ENCODE measurements around the gene LRRC71.

The LRRC71 gene

DNA sequence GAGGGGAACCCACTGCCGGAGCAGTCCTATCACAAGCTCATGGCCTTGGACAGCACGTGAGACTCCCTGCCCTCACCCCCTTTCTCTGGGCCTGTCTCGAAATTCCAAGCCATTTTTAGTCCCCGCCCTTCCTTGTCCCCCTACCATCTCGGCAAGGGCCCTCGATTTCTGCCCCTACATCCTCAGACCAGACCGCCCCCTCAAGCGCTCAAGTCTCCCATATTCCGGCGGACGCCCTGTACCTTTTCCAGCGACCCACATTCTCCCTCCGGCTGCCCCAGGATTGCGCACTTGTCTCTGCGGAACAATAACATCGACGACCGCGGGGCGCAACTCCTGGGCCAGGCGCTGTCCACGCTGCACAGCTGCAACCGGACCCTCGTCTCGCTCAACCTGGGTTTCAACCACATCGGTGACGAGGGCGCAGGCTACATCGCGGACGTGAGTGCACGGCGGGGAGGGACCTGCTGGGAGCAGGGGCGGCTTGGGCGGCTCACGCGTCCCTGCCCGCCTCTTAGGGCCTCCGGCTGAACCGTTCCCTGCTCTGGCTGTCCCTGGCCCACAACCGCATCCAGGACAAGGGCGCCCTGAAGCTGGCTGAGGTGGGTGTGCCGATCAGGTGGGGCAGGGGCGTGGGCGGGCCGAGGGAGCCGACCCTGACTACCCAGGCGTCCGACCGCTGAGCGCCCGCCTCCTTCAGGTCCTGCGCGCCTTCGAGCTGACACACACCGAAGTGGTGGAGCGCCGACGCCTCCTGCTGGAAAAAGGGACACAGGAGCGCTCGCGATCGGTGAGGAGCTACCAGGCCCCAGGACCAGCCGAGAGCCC is 7.0 kb downstream of the LRRC71 start:
- peak; percentile 69 for DNase-seq (ENCODE audit: low spot score)

DNA sequence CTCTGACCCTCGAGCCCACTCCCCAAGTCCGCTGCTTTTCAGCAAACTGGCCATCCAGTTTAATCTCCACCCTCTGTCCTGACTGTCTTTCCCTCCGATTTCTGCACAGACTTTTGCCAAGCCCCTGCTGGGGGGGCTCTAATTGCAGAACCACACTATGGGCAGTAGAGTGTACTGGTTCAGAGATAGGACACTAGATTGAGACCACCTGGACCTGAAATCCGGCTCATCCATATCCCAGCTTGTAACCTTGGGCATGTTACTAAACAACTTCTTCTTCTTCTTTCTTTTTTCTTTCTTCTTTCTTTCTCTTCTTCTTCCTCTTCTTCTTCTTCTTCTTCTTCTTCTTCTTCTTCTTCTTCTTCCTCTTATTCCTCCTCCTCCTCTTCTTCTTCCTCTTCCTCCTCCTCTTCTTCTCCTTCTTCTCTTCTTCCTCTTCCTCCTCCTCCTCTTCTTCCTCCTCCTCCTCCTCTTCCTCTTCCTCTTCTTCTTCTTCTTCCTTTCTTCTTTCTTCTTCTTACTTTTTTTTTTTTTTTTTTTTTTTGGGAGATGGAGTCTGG is 7.7 kb downstream of the LRRC71 start:
- no peak for DNase-seq (ENCODE audit: low spot score)

DNA sequence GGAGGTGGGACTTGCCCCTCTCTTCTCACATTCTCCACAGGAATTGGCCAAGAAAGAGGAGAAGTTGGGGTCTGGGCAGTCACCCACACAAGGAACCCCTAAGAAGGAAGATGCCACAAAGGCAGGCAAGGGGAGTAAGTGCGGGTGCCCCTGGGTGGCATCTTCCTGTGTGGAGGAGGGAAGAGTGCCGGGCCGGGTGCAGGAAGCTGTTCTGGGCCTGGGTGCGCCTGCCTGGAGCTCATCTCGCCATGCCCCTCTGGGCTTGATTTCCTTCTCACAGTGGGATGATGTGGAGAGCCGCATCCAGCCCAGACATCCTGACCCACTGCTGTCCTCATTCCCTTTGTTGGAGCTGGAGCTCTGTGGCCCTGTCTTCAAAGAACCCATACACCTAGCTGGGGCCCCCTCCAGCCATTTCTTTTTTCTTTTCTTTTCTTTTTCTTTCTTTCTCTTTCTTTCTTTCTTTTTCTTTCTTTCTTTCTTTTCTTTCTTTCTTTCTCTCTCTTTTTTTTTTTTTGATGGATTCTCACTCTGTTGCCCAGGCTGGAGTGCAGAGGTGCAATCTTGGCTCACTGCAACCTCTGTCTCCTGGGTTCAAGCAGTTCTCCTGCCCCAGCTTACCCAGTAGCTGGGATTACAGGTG is 9.3 kb downstream of the LRRC71 start:
- DNase-seq (ENCODE audit: low spot score) = no peak

DNA sequence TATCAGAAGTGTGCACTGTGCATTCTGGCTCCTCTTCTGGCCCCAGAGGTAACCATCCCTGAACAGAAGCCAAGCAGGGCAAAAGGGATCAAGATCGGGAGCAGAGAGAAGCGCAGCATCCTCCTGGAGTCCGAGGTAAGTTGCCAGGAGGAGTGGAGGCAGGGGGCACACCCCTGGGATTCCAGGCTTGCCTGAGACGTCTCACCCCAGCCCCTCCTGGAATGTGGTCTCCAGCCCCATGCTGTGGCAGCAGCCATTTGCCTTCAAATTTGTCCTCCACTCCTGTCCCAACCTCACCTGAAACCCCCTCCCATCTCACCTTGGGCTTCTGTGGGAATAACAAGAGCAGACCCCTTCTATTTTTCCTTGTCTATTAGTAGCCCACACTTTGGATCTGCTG is 10.1 kb downstream of the LRRC71 start:
- no peak for DNase-seq (ENCODE audit: low spot score)

DNA sequence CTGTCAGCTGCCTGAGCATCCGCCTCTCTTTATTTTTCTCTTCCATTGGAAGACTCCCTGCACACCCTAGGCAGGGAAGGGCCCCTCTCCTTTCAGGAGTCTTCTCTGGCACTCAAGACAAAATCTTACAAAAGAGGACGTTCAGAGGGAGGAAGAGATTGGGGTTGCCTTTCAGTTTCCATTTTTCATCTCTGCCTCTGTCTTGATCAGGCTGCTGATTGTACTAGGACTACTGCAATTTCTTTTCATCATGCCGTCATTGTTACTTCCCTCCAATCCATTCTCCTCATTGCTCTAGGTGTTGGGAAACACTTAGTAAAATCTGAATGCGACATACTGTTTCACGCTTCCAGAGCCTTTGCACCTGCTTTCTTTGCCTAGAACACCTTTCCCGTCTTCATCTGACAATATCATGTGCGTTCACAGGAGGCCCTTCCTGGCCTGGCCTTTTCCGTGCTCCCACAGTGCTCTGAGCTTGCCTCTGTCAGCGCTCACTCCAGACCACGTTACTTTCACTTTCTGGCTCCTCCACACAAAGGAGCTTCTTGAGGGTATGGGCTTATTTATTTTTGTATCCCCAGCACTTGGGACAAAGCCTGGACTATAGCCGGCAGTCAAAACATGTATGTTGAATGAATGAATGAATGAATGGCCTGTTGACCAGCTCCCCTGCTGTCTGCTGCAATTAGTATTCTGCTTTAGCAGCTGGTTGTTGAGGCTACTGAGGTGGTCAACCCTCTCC is 10.9 kb downstream of the LRRC71 start:
- DNase-seq (ENCODE audit: low spot score) = no peak

DNA sequence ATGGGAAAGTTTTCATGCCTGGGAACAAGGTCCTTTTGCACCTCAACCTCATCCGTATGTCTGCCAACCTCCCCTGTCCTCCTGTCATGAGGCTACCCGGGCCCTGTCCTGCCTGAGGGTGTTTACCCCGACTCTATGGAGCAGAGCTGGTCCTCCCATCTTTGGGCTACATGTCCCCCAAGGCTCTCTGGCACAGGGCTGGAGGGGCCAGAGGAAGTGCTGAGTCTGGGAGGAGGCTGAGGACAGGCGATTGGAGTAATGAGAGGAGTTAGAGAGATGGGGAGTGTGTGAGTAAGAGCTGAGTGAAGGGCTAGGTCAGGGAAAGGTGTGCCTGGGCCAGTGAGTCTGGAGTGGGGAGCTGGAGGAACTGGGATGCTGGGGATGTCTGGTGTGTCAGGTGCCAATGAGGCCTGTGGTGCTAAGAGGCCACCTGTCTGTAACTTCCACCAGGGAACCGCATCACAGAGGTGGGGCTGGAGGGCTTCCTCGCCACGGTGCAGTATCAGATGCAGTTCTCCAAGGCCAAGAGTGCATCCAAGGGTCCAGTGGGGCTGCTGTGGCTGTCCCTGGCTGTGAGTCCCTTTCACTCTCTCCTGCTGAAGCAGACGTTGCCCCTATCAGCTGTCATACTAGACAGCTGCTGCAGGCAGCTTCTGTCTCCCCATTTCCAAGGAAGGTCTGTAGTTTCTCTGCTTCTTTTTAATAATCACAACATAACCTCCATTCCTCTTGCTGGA is 11.7 kb downstream of the LRRC71 start:
- no peak for DNase-seq (ENCODE audit: low spot score)

DNA sequence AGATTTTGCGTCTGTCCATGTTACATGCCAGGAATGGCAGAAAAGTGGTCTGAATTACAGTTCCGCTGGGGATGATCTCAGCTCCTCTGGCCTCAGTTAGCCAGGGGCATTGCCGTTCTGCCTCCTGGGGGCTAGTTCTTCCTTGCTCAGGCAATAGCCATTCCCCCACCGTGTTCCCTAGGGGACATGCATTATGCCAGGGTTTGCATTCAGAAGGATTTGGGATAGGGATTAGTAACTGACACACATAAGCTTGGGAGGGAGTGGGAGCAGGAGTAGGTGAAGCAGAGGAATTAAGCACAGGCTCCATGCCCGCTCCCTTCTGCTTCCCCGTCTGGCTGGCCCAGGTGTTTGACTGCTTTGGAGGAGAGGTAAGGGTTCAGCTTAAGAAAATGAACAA is 12.7 kb downstream of the LRRC71 start:
- DNase-seq (ENCODE audit: low spot score) = no peak

DNA sequence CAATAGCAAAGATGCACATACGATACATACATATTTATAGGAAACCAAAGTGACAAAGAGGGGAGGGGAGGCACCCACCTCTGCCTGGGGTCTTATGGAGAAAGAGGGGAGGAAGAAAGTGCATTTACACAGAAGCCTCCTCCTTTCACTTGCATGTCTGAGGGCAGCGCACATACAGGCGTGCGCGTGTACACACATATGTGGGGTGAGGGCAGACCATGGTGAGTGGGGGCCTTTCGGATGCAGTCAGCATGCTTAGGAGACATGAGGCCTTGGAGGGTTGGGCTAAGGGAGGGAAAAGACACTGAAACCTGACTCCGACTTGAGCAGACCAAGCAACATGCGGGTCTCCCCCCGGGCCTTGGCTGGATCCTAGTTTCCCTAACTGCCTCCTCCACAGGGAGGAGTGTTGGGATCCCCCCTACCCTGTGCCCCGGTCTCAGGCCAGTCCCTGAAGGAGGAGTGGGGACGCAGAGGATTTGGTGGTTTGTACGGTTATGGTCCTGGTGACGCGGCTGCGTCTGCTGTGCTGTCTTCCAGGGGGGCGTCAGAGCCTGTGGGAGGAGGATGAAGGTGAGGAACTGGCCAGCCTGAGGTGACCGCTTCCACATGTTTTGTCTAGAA is 15.2 kb downstream of the LRRC71 start:
- DNase-seq (ENCODE audit: low spot score) = no peak

DNA sequence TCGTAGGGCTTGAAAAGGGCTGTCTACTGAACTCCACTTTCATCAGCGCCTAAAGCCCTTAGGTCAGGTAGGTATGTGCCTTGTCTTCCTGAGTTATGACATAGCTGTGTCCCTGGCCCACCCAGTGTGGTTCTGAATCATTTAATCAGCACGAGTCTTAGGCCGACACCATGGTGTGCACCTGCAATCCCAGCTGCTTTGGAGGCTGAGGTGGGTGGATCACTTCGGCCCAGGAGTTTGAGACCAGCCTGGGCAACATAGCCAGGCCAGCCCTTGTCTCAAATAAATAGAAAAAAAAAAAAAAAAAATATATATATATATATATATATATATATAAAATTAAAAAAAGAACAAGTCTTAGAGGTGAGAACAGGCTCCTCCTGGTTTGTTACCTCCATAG is 15.8 kb downstream of the LRRC71 start:
- no peak for DNase-seq (ENCODE audit: low spot score)

DNA sequence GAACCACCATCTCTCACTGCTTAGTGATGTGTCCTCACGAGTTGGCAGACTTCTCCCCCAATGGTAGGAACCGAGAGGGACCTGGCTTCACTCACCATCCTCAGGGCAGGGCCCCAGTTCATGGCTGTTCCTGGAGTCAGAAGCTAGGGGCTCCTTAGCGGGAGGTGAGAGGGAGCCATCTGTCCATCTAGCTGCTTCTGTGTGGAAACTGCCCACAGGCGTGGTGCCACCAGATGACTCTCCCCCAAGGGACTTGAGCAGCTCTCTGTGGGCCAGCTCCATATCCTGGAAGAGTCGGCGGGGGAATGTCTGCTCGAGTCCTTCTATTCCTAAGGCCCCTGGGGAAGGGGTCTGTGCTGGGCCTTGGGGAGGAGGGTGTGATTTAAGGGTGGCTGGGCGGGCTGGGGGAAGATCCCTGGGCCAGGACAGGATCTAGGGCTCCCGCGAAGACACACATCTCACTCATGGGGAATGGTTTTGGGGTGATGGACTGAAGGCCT is 16.3 kb downstream of the LRRC71 start:
- DNase-seq (ENCODE audit: low spot score) = no peak

DNA sequence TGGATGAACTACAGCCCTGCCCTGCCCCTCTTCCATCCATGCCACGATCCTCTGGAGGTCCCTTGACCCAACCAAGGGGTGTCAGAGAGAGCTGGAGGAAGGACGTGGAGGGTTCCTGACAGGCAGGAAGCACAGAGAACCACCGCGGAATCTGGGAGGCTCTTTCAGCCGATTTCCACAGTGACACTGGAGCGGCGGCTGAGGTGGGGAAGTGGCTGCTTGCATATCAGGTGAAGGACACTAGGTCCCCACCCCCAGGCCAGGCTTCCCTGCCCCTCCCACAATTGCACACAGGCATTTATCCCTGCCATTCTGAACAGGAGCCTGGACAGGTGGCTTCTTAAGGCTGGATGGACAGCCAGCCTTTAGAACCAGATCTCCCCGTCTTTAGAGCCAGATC is 17.5 kb downstream of the LRRC71 start:
- no peak for DNase-seq (ENCODE audit: low spot score)

DNA sequence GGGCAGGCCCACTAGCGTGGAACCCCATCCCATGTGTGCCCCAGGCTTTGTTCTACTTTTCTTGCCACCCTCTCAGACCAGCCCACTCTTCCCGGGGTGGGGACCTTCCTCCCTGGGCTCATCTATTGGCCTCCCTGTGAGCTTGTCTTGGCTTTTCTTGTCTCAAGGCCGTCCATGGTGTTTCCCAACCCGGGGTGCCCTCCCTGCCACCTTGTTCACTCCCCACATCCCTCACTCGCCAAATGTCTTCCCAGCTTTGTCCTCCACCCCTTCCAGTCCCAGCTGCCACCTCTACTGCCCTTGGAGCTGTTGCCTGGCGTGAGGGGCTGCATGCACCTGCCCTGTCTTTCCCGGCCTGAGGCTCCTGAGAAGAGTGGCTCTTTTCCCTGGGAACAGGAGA is 18.4 kb downstream of the LRRC71 start:
- no peak for DNase-seq (ENCODE audit: low spot score)

DNA sequence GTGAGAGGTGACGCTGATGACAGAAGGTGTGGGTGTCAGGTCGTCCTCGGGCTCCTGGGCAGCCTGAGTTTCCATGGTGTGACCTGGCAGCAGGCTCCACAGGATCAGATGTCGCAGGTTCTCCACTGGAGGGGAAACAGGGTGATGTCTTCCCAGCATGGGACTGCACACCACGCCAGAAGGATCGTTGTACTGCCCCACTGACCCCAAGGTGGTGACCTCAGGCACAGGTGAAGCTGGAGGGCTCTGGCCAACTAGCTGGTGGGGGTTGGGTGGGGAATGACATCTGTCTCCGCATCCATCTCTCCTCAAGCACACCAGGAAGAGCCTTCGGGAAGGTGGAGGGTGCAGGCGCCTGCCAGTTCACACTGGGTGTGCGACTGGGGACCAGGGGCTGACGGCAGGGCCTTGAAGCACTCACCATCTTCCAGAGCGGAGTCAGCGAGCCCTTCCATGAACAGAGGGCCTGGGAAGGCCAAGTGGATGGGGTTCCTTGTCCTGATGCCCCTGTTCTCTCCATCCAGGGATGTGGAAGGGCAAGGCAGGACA is 19.4 kb downstream of the LRRC71 start:
- DNase-seq (ENCODE audit: low spot score) = no peak

DNA sequence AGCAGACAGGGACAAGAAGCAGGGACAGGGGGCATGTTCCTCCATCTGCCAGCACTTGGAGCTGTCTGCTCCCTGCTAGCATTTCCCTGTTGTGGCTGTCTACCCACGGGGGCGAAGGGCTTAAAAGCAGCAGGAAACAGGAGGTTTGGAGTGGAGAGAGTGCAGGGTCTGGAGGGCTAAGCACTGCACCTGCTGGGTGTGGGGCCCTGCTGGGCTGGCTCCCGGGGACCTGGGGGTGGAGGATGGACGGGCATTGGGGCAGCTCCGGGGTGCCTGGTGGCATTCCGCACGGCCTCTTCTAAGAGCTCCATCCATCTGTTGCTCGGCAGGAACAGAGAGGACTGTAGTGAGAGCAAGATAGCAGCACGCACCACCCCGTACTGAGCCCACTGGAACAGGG is 21.2 kb downstream of the LRRC71 start:
- DNase-seq (ENCODE audit: low spot score) = no peak

DNA sequence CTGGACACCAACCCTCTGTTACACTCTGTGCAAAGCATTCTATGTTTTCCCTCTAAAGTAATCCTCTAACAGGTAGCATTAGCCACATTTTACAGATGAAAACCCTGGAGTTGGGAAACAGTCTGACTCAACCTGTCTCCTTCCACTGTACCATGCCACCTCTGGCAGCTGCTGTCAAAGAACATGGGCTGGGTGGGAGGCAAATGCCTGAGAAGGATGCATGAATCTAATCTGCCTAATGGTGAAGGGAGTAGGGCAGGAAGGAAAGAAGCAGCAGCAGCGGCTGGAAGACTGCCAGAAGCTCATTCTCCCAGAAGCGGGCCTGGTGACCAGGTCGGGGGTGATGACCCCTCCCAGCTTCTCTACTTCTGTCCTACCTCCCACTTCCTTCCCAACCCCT is 21.7 kb downstream of the LRRC71 start:
- DNase-seq (ENCODE audit: low spot score) = no peak

DNA sequence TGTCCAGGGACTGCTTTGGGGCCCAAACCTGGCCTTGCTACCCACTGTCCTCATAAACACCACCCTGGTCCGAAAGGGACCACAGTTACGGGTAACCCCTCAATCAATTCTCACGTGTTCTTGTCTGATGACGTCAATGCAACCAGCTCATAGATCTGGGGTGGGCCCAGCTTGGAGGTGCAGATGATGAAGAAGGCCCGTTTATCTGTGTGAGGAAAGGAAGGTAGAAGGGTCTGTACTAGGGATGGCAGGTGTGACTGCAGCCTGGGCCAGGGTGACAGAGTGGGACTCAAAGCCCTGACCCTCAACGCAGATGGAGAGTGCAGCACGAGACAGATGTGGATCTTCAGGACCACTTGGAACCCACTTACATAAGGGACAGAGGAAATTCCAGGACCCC is 22.1 kb downstream of the LRRC71 start:
- no peak for DNase-seq (ENCODE audit: low spot score)

DNA sequence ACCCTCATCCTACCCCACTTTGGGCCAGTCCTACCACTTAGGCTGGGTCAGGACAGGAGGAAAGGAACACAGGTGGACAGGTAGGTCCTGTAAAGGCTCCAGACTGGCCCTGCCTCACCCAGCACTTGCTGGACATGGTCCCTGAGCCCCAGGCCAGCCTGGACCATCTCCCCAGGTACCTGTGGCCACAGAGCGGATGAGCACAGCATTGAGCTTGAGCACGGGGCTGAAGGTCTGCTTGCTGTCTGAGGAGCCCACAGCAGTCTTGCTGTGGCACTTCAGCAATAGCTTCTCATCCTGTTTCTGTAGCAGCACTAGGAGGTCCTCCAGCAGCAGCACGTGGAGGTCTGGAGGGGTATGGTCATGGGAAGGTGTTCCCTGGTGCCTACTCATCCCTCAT is 23.3 kb downstream of the LRRC71 start:
- no peak for DNase-seq (ENCODE audit: low spot score)

DNA sequence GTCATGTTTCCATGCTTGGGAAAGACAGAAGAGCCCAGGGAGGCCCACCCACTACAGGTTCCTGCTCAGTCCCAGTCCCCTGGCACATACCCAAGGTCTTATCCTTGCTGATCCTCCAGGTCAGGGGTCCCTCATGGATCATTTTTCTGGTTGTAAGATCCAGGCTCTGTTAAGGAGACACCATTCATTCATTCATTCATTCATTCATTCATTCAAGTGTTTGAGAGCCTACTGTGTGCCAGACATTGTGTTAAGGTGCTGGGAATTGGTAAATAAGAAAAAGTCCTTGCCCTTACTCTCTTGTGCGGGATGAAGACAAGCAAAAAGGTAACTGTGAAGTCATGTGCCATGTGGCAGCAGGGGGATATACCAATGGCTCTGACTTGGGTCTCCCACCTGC is 23.8 kb downstream of the LRRC71 start:
- no peak for DNase-seq (ENCODE audit: low spot score)

DNA sequence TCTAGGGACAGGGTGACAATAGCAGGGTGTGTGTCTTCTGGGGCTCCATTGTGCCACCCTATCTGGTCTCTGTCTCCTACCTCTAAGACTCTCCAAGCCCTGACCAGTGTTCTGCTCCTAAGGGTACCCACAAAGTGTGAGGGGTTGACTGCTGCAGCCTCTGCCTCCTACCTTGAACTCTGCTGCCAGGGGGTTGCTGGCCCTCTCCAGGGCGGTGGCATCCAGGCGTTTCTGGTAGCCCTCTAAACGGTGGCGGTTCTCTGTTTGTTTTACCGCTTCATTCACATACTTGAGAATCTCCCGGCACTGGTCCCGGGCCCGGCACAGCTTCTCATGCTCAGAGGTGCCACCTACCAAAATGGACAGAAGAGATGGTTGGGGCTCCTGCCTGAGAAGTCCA is 24.4 kb downstream of the LRRC71 start:
- DNase-seq (ENCODE audit: low spot score) = no peak

DNA sequence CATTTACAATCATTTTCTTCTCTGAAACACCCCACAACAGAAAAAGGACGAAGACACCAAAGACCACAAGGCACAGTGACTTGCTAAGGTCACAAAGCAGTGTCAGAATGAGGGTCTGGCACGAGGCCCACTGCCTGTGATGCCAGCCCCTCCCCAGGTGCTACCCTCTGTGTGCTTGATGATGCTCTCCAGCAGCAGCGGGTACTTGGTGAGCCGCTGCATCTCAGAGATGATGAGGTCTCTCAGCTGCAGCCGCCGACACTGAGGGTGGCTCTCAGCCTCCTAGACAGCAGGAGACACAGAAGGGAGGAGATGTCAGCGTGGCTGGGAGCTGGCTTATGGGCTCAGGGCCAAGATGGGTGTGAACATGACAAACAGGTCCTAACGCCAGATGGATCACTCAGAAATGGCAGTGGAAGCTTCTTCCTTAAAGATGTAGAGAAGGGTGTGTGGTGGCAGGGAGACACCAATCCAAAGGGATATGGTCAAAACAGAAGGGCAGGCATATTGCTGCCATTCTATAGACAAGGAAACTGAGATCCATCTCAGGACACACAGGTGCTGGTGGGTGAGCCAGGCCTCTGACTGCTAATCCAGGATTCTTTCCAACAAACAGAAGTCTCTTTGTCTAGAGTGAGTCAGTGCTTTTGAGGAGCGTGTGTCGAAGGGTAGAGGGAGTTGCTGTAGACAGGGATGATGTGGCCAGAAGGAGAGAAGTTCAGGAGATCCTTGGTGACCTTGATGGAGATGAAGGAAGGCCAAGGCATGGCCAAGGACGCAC is 25.6 kb downstream of the LRRC71 start:
- DNase-seq (ENCODE audit: low spot score) = no peak
